Measurements from ENCODE around the gene SNAI3. TPM values are rescaled to one million over a fixed set of nuclear protein-coding genes. Genes with fewer than 3 reads are reported as not detected.

SNAI3 gene
- total and polyA plus RNA-seq, 2 experiments from 2014 or later, result 10.3 to 19.4 TPM

DNA sequence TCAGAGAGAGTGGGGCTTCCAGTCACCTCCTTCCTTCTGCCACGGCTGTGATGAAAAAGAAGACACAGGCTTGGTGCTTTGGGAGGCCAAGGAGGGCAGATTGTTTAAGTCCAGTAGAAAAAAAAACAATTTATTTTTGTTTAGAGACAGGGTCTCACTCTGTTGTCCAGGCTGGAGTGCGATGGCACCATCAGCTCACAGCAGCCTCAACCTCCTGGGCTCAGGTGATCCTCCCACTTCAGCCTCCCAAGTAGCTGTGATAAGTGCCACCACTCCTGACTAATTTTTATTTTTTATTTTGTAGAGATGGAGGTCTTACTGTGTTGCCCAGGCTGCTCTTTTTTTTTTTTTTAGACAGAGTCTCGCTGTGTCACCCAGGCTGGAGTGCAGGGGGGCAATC is 20.7 kb downstream of the SNAI3 start (continued):
- TF ChIP-seq, protein P1, sequence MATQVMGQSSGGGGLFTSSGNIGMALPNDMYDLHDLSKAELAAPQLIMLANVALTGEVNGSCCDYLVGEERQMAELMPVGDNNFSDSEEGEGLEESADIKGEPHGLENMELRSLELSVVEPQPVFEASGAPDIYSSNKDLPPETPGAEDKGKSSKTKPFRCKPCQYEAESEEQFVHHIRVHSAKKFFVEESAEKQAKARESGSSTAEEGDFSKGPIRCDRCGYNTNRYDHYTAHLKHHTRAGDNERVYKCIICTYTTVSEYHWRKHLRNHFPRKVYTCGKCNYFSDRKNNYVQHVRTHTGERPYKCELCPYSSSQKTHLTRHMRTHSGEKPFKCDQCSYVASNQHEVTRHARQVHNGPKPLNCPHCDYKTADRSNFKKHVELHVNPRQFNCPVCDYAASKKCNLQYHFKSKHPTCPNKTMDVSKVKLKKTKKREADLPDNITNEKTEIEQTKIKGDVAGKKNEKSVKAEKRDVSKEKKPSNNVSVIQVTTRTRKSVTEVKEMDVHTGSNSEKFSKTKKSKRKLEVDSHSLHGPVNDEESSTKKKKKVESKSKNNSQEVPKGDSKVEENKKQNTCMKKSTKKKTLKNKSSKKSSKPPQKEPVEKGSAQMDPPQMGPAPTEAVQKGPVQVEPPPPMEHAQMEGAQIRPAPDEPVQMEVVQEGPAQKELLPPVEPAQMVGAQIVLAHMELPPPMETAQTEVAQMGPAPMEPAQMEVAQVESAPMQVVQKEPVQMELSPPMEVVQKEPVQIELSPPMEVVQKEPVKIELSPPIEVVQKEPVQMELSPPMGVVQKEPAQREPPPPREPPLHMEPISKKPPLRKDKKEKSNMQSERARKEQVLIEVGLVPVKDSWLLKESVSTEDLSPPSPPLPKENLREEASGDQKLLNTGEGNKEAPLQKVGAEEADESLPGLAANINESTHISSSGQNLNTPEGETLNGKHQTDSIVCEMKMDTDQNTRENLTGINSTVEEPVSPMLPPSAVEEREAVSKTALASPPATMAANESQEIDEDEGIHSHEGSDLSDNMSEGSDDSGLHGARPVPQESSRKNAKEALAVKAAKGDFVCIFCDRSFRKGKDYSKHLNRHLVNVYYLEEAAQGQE (IDR thresholded peaks at IDR 0.05; ENCODE audit: unreplicated experiment), result no peak
- no peak for TF ChIP-seq CREB1 (CRISPR knock-in tag; IDR thresholded peaks at IDR 0.05; ENCODE audit: low read depth)
- TF ChIP-seq EZH2 (IDR thresholded peaks at IDR 0.05; ENCODE audit: low read depth, unreplicated experiment), result no peak
- TF ChIP-seq JUNB (IDR thresholded peaks at IDR 0.05; ENCODE audit: unreplicated experiment), result no peak

DNA sequence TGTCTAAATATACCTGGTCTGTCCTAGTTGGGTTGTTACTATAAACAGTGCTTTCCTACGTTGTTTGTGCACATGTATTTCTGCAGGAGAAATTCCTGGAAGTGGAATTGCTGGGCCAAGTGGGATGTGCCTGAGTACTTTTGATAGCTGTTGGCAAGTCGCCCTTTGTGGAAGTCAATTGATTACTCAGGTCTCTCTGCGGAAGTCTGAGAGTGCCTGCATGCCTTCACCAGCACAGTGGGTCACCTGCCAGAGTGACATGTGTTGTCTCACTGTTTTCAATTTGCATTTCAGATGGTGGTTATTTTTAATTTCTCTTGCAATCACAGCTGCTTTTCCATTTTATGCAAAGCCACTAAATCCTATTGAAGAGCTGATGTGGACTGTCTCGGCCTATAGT is 21.2 kb downstream of the SNAI3 start:
- no peak overlapping the region for H3K4me3 ChIP-seq
- DNase-seq (ENCODE audit: low spot score) (no peak), ATAC-seq (no peak)
- peaks cover 14% of the 10 kb centered on the region; the same call in 2 of the 3 replicates for H3K4me1 Mint-ChIP-seq
- H3K27me3 ChIP-seq (ENCODE audit: insufficient read depth), result no peaks in the 10 kb centered on the region
- H3K9me2 ChIP-seq (ENCODE audit: insufficient read depth), result no peaks in the 10 kb centered on the region
- H3K36me3 ChIP-seq (ENCODE audit: insufficient read depth), result no peaks in the 10 kb centered on the region
- peaks cover 17% of the 10 kb centered on the region for H4K20me1 ChIP-seq (replicated peaks; ENCODE audit: insufficient read depth)
- H3K36me3 Mint-ChIP-seq (ENCODE audit: low read depth), result peaks cover 20% of the 10 kb centered on the region
- peaks cover 44% of the 10 kb centered on the region for H3K79me2 ChIP-seq (replicated peaks; ENCODE audit: insufficient read depth)
- no peak overlapping the region for H3K4me2 ChIP-seq
- 0 out of 2 replicates have a peak, but pooled peaks cover 10% of the 10 kb centered on the region for H3F3A ChIP-seq (replicated peaks; ENCODE audit: low read depth)
- H3K27ac Mint-ChIP-seq, result no peak overlapping the region
- H2AFZ ChIP-seq, result no peak overlapping the region
- H3K4me1 ChIP-seq (ENCODE audit: insufficient read depth), result peaks cover 18% of the 10 kb centered on the region
- TF ChIP-seq STAT1 (IDR thresholded peaks at IDR 0.05; ENCODE audit: unreplicated experiment) (no peak), POLR2AphosphoS5 (IDR thresholded peaks at IDR 0.05; ENCODE audit: low read depth) (no peak), ZNF331 (CRISPR knock-in tag; IDR thresholded peaks at IDR 0.05; ENCODE audit: low read depth) (no peak)
- TF ChIP-seq, protein P2, sequence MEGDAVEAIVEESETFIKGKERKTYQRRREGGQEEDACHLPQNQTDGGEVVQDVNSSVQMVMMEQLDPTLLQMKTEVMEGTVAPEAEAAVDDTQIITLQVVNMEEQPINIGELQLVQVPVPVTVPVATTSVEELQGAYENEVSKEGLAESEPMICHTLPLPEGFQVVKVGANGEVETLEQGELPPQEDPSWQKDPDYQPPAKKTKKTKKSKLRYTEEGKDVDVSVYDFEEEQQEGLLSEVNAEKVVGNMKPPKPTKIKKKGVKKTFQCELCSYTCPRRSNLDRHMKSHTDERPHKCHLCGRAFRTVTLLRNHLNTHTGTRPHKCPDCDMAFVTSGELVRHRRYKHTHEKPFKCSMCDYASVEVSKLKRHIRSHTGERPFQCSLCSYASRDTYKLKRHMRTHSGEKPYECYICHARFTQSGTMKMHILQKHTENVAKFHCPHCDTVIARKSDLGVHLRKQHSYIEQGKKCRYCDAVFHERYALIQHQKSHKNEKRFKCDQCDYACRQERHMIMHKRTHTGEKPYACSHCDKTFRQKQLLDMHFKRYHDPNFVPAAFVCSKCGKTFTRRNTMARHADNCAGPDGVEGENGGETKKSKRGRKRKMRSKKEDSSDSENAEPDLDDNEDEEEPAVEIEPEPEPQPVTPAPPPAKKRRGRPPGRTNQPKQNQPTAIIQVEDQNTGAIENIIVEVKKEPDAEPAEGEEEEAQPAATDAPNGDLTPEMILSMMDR (conservative IDR thresholded peaks at IDR 0.05; ENCODE audit: low read depth in 2 of 2), result no peak
- H3K9me3 Mint-ChIP-seq, result peaks cover 14% of the 10 kb centered on the region
- H3K27me3 Mint-ChIP-seq (ENCODE audit: insufficient read depth, low read depth, poor library complexity), result peaks cover 22% of the 10 kb centered on the region
- H3K4me3 Mint-ChIP-seq, result peak overlapping the region; percentile 42
- 0 out of 2 replicates have a peak overlapping the region, but pooled peaks have one; percentile 39 for H3K27ac ChIP-seq (ENCODE audit: low read depth)

Data from GM23338 (cell line).